ENCODE measurements around the gene AK8. TPM values are rescaled to one million over a fixed set of nuclear protein-coding genes. Genes with fewer than 3 reads are reported as not detected.

AK8 gene
- total and polyA plus RNA-seq, 2 of the 4 experiments (the other 2 are of a cell fraction): under 0.01 to 0.09 TPM

DNA sequence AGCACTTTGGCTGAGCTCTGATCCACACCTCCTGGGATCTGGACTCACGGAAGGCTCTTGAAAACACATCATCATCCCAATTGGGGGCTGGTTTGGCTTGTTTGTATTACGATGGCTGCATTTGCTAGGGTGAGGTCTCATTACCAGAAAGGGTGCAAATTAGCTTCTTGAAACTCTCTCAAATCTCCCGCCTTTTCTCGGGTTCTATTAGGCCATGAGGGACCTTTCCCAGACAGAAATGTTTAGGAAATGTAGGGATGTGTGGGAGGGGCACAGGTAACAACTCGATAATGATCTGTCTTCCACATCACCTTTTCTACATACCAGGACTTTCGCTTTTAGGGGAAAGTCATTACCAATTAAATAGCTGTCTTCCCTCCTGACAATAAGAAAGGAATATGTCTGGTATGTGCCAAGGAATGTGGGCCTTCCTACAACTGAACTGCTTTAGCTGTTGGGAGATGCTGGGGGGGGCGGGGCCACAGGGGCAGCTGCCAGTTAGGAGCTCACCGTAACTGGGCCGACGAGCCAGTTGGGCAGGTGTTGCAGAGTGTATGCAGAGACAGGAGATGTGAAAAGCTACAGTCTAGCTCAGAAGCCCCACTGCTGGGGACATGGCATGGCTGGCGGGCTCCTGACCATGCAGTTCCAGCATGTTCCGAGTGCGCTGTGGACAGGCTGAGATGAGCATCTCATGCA lies 71.2 kb downstream of the AK8 start:
- Histone ChIP-seq H3K9ac (ENCODE audit: low read depth, low read length) (no peak overlapping the region), H2AK5ac (ENCODE audit: low read depth, low read length) (no peak overlapping the region), H3K23ac (ENCODE audit: low read depth, low read length) (no peak overlapping the region), H3K9me3 (ENCODE audit: control insufficient read depth, insufficient read depth, low read length) (no peaks in the 10 kb centered on the region), H3K14ac (replicated peaks; ENCODE audit: low read depth, low read length) (no peak overlapping the region), H3K27ac (ENCODE audit: insufficient read depth, low read length) (no peak overlapping the region), H4K5ac (ENCODE audit: low read depth, low read length) (no peak overlapping the region), H3K56ac (ENCODE audit: extremely low read depth, insufficient read depth, low read length) (no peak overlapping the region), H3K18ac (ENCODE audit: low read depth, low read length) (no peak overlapping the region), H4K8ac (ENCODE audit: low read depth in 2 of 2, low read length in 2 of 2) (no peak overlapping the region), H4K20me1 (ENCODE audit: insufficient read depth, low read length) (no peaks in the 10 kb centered on the region), H3K4ac (ENCODE audit: low read depth, low read length) (no peak overlapping the region), H3K4me2 (ENCODE audit: low read depth, low read length) (no peak overlapping the region), H3K36me3 (ENCODE audit: control insufficient read depth, insufficient read depth, low read length) (no peaks in the 10 kb centered on the region), H2BK120ac (ENCODE audit: low read depth, low read length) (no peak overlapping the region), H2AK9ac (replicated peaks; ENCODE audit: low read depth, low read length, poor library complexity) (no peak overlapping the region), H3K27me3 (ENCODE audit: control insufficient read depth, insufficient read depth, low read length) (peaks cover 63% of the 10 kb centered on the region), H2BK15ac (ENCODE audit: low read depth, low read length) (no peak overlapping the region), H4K91ac (ENCODE audit: insufficient read depth, low read depth, low read length) (no peak overlapping the region), H2BK5ac (ENCODE audit: low read depth, low read length, poor library complexity, severe bottlenecking) (no peak overlapping the region), H3K9me1 (ENCODE audit: insufficient read depth, low read length) (no peaks in the 10 kb centered on the region), H3K4me1 (ENCODE audit: control insufficient read depth, insufficient read depth, low read length) (no peaks in the 10 kb centered on the region), H3K79me1 (ENCODE audit: low read depth in 1 of 2, low read length in 2 of 2) (no peaks in the 10 kb centered on the region), H2BK20ac (ENCODE audit: low read depth, low read length) (no peak overlapping the region), H2AFZ (replicated peaks; ENCODE audit: low read length, poor library complexity) (no peak overlapping the region), H3K4me3 (ENCODE audit: insufficient read depth, low read depth, low read length) (no peak overlapping the region)
- no TSS peak for BruUV-seq (replicated peaks)
- in situ Hi-C loops (cut with MboI; ENCODE audit: low sequenced_read_pairs): no loop called here
- intact Hi-C loops (cut with micrococcal nuclease): no loop called here
- TF ChIP-seq USF2 (IDR thresholded peaks at IDR 0.05; ENCODE audit: low read depth, low read length) (no peak), MXI1 (IDR thresholded peaks at IDR 0.05; ENCODE audit: borderline replicate concordance, low read depth, low read length) (no peak), RFX5 (IDR thresholded peaks at IDR 0.05; ENCODE audit: low read depth, low read length) (no peak), RAD21 (IDR thresholded peaks at IDR 0.05; ENCODE audit: low read length) (no peak), BHLHE40 (IDR thresholded peaks at IDR 0.05; ENCODE audit: low read depth, low read length) (no peak), MAZ (IDR thresholded peaks at IDR 0.05; ENCODE audit: borderline replicate concordance, low read depth, low read length) (no peak), RCOR1 (IDR thresholded peaks at IDR 0.05; ENCODE audit: insufficient replicate concordance, low read length) (no peak), CEBPB (IDR thresholded peaks at IDR 0.05; ENCODE audit: low read depth, low read length) (no peak), POLR2A (IDR thresholded peaks at IDR 0.05; ENCODE audit: low read depth, low read length) (no peak), SMC3 (IDR thresholded peaks at IDR 0.05; ENCODE audit: low read depth, low read length) (no peak), MAFK (IDR thresholded peaks at IDR 0.05; ENCODE audit: low read depth, low read length) (no peak), NFE2L2 (IDR thresholded peaks at IDR 0.05; ENCODE audit: low read depth, low read length) (no peak), CHD1 (IDR thresholded peaks at IDR 0.05; ENCODE audit: low read depth, low read length) (no peak)
- TF ChIP-seq, protein P1, sequence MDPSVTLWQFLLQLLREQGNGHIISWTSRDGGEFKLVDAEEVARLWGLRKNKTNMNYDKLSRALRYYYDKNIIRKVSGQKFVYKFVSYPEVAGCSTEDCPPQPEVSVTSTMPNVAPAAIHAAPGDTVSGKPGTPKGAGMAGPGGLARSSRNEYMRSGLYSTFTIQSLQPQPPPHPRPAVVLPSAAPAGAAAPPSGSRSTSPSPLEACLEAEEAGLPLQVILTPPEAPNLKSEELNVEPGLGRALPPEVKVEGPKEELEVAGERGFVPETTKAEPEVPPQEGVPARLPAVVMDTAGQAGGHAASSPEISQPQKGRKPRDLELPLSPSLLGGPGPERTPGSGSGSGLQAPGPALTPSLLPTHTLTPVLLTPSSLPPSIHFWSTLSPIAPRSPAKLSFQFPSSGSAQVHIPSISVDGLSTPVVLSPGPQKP (IDR thresholded peaks at IDR 0.05; ENCODE audit: borderline replicate concordance, low read depth, low read length): no peak
- CTCF ChIA-PET: no interaction called here
- 90% methylated on average over 3 of the region's 13 CpGs; no CpG with 5 or more reads in 1 of the 2 experiments for WGBS, 2 experiments (ENCODE audit: extremely low coverage in 2 of 2, insufficient read length in 1 of 2)
- POLR2A ChIA-PET (ENCODE audit: unreplicated experiment): interaction anchor here (0.5 kb wide), 1 partner anchor 40 kb away, joined by 5 read pairs; no protein-coding TSS in a partner anchor
- dilution Hi-C loops (cut with HindIII; ENCODE audit: low sequenced_read_pairs, unreplicated experiment): no loop called here
- ATAC-seq (ENCODE audit: low read depth): no peak
- no peak for DNase-seq

Measured in IMR-90 (cell line).